Frontal cortex (tissue), 4 donors: ENCODE results near the gene MOB3A. TPM values are rescaled to one million over a fixed set of nuclear protein-coding genes. Genes with fewer than 3 reads are reported as not detected.
A peak's percentile ranks its signal among the peaks of the same experiment; 100 is the strongest.

Experiments
- DNase-seq, 2 donors: peaks; one replicate each; pipeline ENCODE4 v3.0.0; 2012; ENCODE audit warnings: low spot score in 2 of 2
- FAIRE-seq: peaks from 2 replicates; lab custom pipeline; 2012; peaks lifted over from hg19 to GRCh38; lab: Jason Lieb, UNC
- total RNA-seq: library from RNA; depleted of rRNA; stranded (reverse); fragments of >200 nt; gene quantifications from one replicate; pipeline ENCODE4 v1.2.3, GENCODE V29; 2014
- donor health status: control.
- donor health status: control.
- donor health status: control.

Gene MOB3A
- total RNA-seq, 1 donor from 2014 or later: 9.4 TPM

DNA sequence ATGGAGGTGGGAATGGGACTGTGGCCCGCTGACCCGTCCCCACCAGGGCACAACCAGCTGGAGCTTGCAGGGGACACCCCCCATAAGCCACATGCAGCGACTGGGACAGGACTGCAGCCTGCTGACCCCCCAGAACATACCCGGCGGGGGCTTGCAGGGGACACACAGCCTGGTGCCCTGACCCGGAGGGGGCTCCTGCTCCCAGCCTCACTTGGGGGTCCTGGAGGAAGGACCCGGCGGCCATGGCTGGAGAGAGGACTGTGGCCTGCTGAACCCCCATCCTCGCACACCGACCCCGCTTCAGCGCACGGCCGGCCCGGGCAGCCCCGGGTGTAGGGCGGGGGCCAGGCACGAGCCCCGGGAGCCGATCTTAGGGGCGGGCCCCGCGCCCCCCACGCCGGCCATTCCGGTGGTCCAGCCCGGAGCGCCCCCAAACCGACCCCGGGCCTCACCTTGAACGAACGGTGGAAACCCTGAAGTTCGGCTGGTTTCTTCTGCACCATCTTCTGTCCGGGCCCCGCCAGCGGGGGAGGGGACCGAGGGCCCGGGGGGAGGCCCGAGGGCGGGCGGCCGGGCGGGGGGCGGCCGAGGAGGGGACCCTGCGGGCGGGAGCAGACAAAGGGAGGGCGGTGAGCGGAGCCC, 45.7 kb downstream of the MOB3A start:
- DNase-seq: no peak

DNA sequence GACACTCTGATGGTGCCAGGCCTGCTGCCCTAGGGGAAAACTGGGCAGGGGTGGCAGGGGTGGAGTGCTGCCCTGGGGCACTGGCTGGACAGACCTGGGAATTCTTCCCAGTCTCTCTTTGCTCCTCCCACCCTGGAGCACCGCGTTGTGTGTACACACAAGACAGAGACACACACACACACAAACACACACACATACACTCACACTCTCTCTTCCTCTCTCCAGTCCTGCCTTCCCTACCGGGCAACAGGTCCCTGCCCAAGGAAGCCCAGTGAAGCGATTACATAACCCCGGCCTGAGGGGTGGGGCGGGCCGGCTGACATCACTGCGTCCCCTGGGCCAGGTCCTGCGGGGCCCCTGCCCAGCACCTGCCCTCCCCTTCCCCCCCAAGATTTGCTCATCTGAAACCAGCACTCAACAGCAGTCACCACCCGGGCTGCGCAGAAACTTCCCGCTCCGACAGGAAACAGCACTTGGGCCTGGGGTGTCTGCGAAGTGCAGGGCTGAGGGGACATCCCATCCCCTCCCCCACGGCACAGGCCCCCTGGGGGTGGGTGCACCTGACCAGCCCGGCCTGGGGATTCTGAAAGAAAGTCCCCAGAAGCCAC, 46.3 kb downstream of the MOB3A start:
- FAIRE-seq (no peak), DNase-seq (peak; percentile 79 to 82)

More for the DNA sequence above, 45.7 kb downstream of the MOB3A start:
- FAIRE-seq: no peak

DNA sequence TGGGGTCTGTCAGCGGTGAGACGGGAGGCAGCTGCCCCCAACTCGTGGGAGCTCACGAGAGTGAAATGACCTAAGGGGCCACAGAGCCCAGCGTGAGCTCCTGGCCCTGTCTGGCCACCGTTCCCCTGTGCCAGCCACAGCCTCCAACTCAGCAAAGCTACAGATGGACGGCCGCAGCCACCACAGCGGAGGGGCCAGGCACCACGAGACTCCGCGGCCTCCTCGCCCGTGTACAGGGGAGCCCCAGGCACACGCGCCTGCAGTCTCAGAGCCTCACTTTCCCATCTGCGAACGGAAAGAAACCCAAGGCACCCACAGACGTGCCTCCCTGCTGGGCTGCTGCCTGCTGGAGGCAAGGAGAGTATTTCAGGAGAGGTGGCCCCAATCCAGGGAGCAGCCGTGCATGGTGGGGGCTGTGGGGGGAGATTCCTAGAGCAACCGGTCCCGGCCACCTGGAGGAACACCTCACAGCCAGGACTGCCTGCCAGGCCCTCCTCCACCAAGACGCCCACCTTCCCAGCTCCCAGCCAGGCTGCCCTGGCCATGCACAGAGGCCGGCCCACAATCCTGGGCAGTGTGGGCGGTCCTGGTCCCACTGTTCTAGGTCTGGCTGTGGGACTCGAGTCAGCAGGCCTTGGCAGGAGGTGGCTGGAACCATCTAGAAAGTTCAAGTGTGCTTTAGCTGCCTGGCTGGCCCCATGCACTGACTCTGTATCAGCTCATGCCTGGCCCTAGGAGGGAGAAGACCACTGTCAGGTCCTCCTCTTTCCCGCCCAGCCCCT, 47.0 kb downstream of the MOB3A start:
- DNase-seq (peak; percentile 62 to 72), FAIRE-seq (no peak)

DNA sequence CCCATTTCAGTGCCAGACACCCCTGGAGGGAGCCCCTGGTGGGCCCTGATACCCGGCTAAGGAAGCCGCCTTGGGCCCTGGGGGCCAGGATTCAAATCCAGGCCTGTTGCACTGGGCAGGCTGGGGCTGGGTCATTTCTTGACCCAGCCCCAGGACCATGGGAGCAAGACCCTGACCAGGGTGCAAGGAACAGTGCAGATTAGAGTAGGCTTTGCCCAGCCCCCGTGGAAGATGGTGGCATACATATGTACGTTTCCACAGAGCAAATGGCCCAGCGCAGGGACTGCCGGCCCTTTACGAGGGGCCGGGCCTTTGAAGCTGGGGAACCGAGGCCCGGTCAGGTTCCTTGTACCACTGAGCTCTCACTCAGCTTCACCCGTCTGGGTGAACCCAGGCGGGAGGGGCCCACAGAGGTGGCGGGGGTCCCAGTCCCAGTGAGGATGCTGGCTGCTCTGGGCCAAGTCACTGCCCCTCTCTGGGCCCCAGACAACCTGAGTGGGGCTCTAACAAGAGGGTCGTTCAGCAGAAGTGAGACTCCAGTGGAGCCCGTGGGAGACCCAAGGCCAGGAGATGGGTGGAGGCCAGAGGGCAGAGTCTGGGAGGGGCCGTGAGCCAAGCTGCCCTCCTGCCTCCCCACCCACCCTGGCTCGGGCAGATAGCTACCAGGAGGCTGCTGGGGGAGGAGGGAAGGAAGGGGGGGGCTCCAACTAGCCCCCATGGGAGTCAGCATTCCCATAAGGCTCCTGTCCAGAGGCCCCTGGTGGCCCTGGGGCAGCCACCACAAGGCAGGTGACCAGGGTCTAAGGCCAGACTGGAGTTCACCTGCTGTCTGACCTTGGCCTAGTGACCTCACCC, 47.8 kb downstream of the MOB3A start:
- DNase-seq: no peak
- FAIRE-seq: no peak

DNA sequence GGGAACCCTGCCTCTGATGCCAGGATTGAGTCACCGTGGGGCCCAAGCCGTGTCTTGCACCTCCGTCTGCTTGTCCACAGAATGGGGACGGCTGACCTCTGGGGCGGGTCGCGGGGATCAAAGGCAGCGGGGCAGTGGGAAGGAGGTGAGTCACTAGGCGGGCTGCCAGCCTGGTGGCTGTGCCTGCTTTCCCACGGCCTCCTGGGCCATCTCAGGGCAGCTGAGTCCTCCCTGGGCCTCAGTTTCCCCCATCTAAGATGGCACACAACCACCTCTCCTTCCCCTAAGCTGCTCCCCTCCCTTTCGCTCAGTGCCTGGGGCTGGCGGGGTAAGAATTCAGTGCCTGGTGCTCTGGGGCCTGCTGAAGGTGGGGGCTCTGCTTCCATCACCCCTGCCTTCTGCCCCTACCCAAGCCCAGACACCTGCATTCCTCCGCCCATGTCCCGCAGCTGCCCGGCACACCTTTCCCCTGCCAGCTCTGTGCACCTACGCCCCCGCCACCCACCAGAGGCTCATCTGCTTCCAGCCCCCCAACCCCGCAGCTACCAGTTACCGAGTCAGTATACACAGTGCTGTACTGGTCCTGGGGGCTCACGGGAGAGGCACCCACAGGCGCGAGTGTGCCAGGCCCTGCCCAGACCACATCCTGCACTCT, 48.5 kb downstream of the MOB3A start:
- DNase-seq: no peak
- FAIRE-seq: no peak

DNA sequence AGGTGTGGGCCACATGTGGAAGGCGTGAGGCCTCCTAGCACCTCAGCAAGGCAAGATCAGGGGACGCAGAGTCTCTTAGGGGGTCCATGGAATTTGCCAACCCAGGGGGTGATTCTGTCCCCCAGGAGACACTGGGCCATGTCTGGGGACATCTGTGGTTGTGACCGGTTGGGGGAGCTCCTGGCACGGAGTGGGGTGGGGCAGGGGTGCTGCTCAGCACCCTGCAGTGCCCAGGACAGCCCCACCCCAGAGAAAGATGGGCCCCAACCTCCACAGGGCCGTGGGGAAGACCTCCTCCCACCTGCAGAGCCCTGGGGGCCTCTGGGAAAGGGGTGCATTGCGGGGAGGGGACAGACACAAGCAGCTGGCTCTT, 49.1 kb downstream of the MOB3A start:
- no peak for DNase-seq
- FAIRE-seq: no peak

DNA sequence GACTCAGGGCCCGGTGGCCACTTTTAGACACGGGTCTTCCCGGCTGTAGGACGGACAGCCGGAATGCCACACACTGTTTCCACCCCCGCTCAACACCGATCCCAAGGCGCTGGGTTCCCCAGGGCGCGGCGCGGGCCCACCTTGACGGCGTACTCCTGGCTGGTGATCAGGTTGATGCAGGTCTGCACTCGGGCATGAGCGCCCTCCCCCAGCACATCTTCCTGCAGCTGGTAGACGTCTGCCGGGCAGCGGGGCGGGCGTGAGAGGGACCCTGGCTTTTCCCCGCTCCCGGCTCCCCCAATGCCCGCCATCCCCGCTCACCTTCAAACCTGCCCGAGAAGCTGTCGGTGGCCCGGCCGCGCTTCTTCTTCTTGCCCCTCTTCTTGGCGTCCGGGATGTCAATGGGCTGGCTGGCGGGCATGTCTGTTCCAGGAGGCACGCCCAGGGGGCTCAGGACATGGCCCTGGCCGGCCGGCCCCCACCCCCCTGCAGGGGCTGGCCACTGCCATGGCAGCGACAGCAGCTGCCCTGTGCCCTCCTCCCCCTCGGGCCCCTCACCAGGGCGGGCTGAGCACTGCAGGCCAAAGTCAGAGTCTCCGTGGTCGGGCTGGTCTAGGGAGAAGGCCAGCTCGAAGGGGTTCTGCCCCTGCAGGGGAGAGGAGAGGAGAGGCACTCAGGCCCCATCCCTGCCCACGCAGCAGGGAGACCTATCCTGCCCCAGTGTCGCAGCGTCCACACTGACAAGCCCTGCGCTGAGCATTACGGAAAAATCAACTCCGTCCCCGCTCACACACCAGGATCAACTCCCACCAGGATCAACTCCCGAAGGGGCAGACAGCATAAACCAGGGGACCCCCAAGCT, 49.8 kb downstream of the MOB3A start:
- DNase-seq (no peak), FAIRE-seq (no peak)

DNA sequence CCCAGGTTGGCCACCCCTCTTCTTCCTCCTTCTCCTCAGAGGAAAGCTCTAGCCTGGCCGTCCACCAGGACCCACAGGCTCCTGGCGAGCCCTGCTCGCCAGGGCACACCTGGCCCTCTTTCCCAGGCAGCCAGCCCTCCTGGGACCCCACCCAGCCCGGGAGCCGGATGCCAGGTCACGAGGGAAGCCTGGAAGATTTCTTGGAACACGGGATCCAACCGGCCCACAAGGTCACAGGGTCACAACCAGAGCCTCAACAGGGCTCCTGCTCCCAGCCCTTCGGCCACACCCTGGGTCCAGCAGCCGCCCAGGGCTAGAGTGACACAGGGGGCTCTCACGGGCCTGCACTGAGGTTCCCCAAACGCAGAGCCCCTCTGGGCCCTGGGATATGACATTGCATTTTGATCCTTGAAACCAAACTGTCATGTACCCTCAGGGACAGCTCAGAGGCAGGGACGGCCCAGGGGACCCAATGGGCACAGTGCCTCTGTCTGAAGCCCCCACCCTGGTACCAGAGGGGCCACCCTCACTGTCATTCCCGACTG, 50.6 kb downstream of the MOB3A start:
- DNase-seq (no peak), FAIRE-seq (no peak)

DNA sequence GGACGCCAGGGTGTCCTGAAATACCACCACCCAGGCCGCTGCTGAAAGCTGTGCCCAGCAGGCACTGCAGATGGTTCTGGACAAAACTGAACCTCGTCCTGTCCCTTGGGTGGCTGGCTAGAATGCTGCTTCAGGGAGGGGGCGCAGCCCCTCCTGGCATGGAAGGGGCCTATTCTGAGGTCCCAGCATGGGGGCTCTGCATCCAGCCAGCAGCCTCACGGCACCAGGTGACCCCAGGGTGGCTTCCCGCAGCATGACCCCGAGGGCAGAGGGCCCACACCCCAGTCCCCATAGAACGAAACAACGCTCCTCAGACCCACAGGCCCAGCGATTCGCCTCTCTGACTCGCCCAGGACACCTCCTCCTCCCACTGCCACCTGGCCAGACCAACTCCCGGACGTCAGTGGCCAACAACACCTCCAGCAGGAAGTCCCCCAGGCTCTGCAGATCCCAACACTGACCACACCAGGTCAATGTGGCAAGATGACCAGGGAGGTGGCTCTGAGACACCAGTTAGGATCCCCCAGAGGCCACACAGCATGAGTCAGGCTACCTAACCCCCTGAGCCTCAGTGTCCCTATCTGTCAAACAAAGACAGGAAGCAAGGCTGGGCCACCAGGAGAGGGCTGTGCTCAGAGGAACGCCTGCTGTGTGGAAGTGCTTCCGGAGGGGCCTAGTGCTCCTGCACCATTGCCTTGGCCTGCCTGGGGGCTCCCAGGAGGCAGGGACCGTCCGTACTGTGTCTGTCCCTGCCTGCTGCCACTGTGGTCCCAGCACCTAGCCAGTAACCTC, 51.2 kb downstream of the MOB3A start:
- no peak for DNase-seq
- FAIRE-seq: no peak

DNA sequence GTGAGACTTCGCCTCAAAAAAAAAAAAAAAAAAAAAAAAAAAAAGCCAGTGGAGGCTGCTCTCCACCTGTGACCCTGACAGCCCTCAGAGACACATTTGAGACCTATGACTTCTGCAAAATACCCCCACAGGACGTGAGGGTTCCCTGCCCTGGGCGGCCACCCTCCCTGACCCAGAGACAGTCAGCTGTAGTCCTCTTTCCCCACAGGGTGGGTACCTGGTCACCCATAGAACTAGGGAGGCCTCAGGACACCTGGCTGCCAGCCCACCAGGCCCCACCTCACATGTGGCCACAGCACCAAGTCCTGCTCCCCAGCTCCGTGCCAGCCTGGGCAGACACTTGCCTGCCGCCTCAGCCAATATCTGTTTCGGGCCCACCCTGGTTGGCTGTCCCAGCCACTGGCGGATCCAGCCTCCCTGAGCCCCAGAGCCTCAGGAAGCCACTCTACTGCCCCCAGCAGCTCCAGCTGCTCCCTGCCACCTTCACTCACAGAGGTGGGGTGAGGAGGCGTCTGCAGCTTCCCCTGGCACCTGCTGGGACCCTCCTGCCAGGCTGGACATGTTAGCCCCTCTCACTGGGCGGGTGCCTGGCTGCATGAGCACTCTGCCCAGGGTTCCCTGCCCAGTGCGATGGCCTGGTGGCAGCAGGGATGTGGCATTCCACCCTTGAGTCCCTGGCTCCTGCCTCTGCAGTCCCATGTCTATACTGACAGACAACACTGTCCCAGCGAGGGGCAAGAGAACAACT, 52.0 kb downstream of the MOB3A start:
- DNase-seq: no peak
- FAIRE-seq: no peak

DNA sequence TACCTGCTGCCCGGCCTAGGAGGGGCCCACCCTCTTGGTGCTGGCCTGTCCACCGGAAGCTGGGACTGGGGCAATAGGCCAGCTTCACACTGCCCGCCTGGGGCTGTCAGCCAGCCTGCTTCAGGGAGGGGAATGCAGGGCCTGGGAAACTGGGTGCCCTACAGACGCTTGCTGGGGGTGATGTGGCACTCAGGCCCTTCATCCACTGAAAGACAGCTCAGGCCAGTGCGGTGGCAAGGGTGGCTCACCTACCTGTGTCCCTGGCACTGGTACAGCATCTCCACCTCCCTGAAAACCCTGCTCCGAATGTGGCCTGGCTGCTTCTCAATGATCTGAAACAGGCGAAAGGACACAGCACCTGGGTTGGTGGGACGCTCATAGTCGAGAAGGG, 52.9 kb downstream of the MOB3A start:
- no peak for DNase-seq
- FAIRE-seq: no peak

DNA sequence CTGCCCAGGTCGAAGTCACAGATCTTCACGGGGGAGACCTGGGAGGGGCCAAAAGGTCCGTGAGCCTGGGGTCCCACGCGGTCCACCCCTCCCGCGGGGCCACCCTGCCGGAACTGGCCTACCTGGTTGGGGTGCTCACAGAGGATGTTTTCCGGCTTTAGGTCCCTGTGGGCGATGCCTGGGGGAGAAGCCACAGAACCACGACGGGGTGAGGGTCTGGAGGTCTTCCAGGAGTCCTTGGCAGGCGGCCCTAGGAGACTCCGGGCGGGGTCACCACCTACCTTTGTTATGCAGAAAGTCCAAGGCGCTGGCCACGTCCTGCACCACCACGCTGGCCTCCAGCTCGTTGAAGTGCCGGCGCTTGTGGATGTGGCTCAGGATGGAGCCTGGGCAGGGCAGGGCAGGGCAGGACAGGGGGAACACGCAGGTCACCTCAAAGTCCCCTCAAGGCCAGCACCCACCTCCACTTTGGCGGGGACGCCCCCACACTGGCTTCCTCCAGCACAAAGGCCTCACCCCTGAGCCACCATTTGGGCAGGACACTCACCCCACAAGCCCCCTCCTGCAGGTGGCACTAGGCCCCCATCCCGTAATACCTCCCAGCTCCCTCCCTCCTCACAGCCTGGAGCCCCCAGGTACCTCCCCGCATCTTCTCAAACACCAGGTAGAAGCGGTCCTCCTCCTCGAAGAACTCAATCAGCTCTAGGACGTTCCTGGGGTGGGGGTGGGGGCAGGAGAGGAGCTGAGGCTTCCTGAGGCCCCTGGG, 53.5 kb downstream of the MOB3A start:
- DNase-seq (no peak), FAIRE-seq (no peak)

DNA sequence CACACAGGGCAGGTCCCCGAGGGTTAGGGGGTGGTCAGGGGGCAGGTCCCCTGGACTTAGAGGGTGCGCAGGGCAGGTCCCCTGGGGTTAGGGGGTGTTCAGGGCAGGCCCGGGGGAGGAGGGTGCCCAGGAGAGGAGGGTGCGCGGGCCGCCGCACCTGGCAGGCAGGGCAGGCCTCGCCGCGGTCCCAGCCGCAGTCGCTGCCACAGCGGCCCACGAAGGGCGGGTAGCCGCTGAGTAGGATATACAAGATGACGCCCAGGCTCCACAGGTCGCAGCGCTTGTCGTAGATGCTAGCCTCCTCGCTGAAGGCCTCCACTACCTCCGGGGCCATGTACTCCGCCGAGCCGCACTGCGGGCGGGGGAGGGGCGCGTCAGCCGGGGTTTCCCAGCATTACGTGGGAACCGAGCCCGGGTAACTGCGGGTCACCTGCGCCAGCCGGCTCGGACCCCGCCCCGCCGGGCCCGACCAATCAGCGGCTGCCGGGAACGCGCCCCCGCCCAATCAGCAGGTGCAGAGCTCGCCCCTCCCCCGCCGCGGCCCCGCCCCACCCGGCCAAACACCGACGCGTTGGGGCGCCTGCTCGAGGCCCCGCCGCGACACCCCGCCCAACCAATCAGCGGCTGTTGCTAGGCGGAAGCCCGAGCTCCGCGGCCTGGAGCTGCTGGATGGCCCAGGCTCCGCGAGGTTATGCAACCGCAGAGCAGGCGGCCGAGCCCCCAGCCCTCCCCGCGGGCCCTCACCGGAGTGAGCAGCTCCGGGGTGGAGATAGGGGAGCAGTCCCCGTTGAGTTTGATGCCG, 54.2 kb downstream of the MOB3A start:
- DNase-seq: peak; percentile 97 to 98
- FAIRE-seq: no peak

DNA sequence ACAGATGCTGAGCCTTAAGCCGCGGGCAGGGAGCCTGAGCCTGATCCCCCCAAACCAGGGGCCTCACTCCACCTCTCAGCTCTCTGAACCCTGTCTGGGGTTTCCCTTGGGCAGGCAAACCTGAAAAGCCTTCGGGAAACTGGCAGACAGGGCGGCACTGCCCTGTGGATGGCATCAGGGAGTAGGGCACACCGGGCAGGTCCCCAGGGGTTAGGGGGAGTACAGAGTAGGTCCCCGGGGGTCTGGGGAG, 54.8 kb downstream of the MOB3A start:
- FAIRE-seq (no peak), DNase-seq (no peak)

DNA sequence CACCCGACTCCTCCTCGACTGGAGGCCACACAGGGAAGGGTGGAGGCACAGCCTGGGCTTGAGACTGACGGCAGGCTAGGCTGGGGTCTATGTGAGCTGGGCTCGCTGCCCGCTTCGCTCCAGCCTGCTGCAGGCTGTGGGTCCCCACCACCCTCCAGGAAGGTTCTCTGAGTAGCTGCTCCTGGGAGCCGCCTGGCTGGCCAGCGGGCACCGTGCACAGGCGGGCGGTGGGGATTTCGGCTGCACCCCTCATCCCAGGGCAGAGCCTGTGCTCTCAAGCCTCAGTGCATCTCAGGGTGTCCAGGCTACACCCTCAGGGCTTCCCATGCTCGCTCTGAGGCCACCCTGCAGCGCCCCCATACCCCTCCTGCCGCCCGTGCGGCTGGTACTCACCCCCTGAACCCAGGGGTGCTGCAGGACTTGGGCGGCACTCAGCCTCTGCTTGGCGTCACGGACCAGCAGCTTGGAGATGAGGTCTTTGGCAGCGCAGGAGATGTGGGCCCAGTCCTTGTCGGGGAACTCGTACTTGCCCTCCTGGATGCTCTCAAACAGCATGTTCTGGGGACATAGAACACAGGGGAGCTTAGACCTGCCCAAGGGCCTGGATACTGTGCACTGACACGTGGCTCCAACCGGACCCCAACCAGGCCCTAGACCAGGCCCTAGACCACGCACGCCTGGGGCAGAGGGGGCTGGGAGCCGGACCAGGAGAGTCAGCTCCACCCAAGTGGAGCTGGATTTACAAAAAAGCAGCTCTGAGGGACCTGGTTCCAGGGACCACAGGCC, 55.3 kb downstream of the MOB3A start:
- no peak for FAIRE-seq

More for the DNA sequence above, 55.3 kb downstream of the MOB3A start:
- DNase-seq: no peak
